Fibroblast of villous mesenchyme (primary cell): ENCODE data around the gene U2AF2. TPM values are rescaled to one million over a fixed set of nuclear protein-coding genes. Genes with fewer than 3 reads are reported as not detected.

Experiments
- DNase-seq: peaks from one replicate; pipeline ENCODE4 v3.0.0-alpha.2; 2010; ENCODE audit warnings: low read depth
- H3K4me3 ChIP-seq: 2 replicates; pipeline ENCODE4 v1.5.1; 2011; ENCODE audit warnings: low read depth, mild to moderate bottlenecking, low read length
- CTCF ChIP-seq: IDR thresholded peaks from 2 replicates; pipeline ENCODE4 v1.5.1; 2012; ENCODE audit warnings: low read depth, mild to moderate bottlenecking, low read length; ENCODE audit not compliant: insufficient read depth
- total RNA-seq: library from RNA; depleted of rRNA; stranded (reverse); fragments of >200 nt; gene quantifications from 2 replicates; pipeline ENCODE4 v1.2.3, GENCODE V29; 2012

Gene U2AF2
- total RNA-seq, 1 donor: 111 TPM

GRCh38 chr19:55670280-55671053 lies 15.6 kb downstream of the U2AF2 start:
- no peak for TF ChIP-seq CTCF
- no peak for DNase-seq
- H3K4me3 ChIP-seq: no peak overlapping the region

DNA sequence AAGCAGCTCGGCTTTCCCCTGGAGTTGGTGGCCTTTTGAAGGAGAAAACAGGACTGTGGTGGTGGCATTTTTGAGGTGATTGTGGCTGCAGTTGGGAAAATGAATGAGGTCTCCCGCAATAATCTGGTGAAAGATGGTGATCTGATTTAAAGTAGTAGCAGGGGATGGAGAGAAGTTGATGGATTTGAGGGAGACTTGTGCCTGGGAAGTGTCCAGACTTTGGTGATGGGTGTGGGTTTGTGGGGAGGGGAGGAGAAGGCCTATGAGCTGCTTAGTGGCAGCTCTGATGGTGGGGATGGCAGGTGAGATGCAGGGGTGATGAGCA lies 16.2 kb downstream of the U2AF2 start:
- no peak for TF ChIP-seq CTCF
- no peak for DNase-seq
- no peak overlapping the region for H3K4me3 ChIP-seq

GRCh38 chr19:55672418-55672817 lies 17.6 kb downstream of the U2AF2 start:
- H3K4me3 ChIP-seq: no peak overlapping the region
- no peak for DNase-seq
- TF ChIP-seq CTCF: no peak

DNA sequence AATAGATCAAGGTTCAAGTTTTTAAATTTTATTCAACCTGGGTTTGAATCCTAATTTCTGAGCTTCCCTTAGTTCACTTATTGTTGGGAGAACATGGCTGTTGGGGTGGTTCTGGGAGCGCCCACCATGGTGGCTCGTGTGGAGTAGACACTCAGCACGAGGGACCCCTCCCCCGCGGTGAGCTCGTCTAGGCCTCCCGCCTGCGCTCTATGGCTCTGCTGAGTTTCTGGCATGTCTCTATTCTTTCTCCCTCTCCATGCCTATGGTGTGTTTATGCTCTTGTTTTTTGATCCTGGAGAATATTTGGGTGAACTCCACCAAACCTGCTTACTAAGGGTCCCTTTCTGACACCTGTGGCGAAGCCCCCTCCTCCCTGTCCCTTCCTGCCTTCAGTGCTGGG lies 18.6 kb downstream of the U2AF2 start:
- no peak for TF ChIP-seq CTCF

GRCh38 chr19:55673889-55674288 lies 19.1 kb downstream of the U2AF2 start:
- no peak for TF ChIP-seq CTCF
- no peak for DNase-seq
- no peak overlapping the region for H3K4me3 ChIP-seq

More for the DNA sequence above, 18.6 kb downstream of the U2AF2 start:
- DNase-seq: no peak
- no peak overlapping the region for H3K4me3 ChIP-seq

DNA sequence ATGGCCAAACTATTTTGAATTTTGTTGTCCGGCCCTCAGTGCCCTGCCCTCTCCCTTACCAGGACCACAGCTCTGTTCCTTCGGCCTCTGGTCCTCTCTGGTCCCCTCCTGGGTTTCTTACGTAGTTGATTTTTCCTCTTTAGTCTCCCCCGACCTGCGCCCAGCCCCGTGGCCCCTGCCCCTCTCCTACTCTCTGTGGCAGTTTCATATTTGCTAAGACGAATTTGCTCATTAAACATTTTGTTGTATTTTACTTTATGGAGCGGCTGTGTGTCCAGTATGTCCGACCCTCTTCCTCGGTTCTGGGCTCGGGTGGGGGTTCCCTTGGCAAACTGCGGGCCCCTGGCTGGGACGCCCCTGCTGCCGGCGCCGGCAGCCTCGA lies 19.6 kb downstream of the U2AF2 start:
- DNase-seq: no peak
- peak overlapping the region; percentile 69 for H3K4me3 ChIP-seq
- no peak for TF ChIP-seq CTCF
